Inferior parietal cortex (tissue), 1 donor: ENCODE data around the gene NTNG1.

Experiments
- DNase-seq: peaks from one replicate; pipeline ENCODE4 v3.0.0-alpha.2; 2016; ENCODE audit errors: extremely low spot score

Gene NTNG1

GRCh38 chr1:107327446-107327845 lies 186.6 kb downstream of the NTNG1 start:
- no peak for DNase-seq

- no peak for DNase-seq
Observed at GRCh38 chr1:107328087-107328486, 187.2 kb downstream of the NTNG1 start.

GRCh38 chr1:107339775-107340174 lies 198.9 kb downstream of the NTNG1 start:
- no peak for DNase-seq

GRCh38 chr1:107342316-107342715 lies 201.5 kb downstream of the NTNG1 start:
- DNase-seq: no peak

GRCh38 chr1:107342768-107343167 lies 201.9 kb downstream of the NTNG1 start:
- no peak for DNase-seq

GRCh38 chr1:107343601-107344000 lies 202.8 kb downstream of the NTNG1 start:
- DNase-seq: no peak

- DNase-seq: no peak
Observed at GRCh38 chr1:107344268-107344760, 203.5 kb downstream of the NTNG1 start.

- DNase-seq: no peak
Observed at GRCh38 chr1:107344836-107345235, 204.0 kb downstream of the NTNG1 start.

- no peak for DNase-seq
Observed at GRCh38 chr1:107352850-107353249, 212.0 kb downstream of the NTNG1 start.

- DNase-seq: no peak
Observed at GRCh38 chr1:107357376-107357775, 216.5 kb downstream of the NTNG1 start.

- DNase-seq: no peak
Observed at GRCh38 chr1:107358619-107359327, 217.9 kb downstream of the NTNG1 start.

- DNase-seq: no peak
Observed at GRCh38 chr1:107359472-107360241, 218.8 kb downstream of the NTNG1 start.

- no peak for DNase-seq
Observed at GRCh38 chr1:107362468-107363140, 221.8 kb downstream of the NTNG1 start.

GRCh38 chr1:107363154-107363553 lies 222.3 kb downstream of the NTNG1 start:
- no peak for DNase-seq

GRCh38 chr1:107365527-107366240 lies 224.8 kb downstream of the NTNG1 start:
- DNase-seq: no peak

GRCh38 chr1:107378426-107378825 lies 237.6 kb downstream of the NTNG1 start:
- no peak for DNase-seq

GRCh38 chr1:107378866-107379265 lies 238.0 kb downstream of the NTNG1 start:
- no peak for DNase-seq

- no peak for DNase-seq
Observed at GRCh38 chr1:107379826-107380225, 239.0 kb downstream of the NTNG1 start.

- no peak for DNase-seq
Observed at GRCh38 chr1:107389410-107390396, 248.9 kb downstream of the NTNG1 start.

GRCh38 chr1:107394301-107394700 lies 253.5 kb downstream of the NTNG1 start:
- no peak for DNase-seq

- no peak for DNase-seq
Observed at GRCh38 chr1:107401704-107402103, 260.9 kb downstream of the NTNG1 start.
